HAP-1 (cell line): ENCODE data around the gene DBET.
"Not testable (repeated sequence)": the region's sequence is repeated elsewhere in the genome, so short reads cannot be mapped to it uniquely, and the experiment has no call there.

ENCODE experiments used
- DNase-seq, 2 experiments: peaks; one replicate each; pipeline ENCODE4 v3.0.0-alpha.2; 2016 to 2020; ENCODE audit warnings: low spot score in 2 of 2
- H3K27me3 ChIP-seq: fragments of 250-450 bp; sonication (Bioruptor Pico); 2 replicates; pipeline ENCODE4 v1.5.1; 2020; ENCODE audit warnings: low read depth, mild to moderate bottlenecking, moderate library complexity
- H3K36me3 ChIP-seq: fragments of 250-450 bp; sonication (Bioruptor Pico); replicated peaks from 2 replicates; pipeline ENCODE4 v1.5.1; 2020; ENCODE audit warnings: mild to moderate bottlenecking
- H3K4me1 ChIP-seq: fragments of 250-450 bp; sonication (Bioruptor Pico); 2 replicates; pipeline ENCODE4 v1.5.1; 2020; ENCODE audit warnings: mild to moderate bottlenecking
- H3K4me3 ChIP-seq: fragments of 250-450 bp; sonication (Bioruptor Pico); 2 replicates; pipeline ENCODE4 v1.5.1; 2020; ENCODE audit warnings: mild to moderate bottlenecking, moderate library complexity
- H3K9me3 ChIP-seq: fragments of 250-450 bp; sonication (Bioruptor Pico); 2 replicates; pipeline ENCODE4 v1.5.1; 2020; ENCODE audit warnings: mild to moderate bottlenecking, moderate library complexity
- in situ Hi-C: fragments of 300-500 bp; cut with MboI; formaldehyde crosslinking; loops from 3 replicates; pipeline ENCODE4 v1.14.3; 2020; ENCODE audit warnings: low sequenced_read_pairs, inconsistent platforms, mixed read lengths

The DBET gene

GRCh38 chr4:190064342-190064741 is at the start of gene DBET:
DBET (plus strand) TSS chr4:190064502.
- H3K36me3 ChIP-seq, H3K4me1 ChIP-seq, H3K9me3 ChIP-seq, H3K4me3 ChIP-seq, in situ Hi-C loops, H3K27me3 ChIP-seq, DNase-seq: not testable (repeated sequence)

GRCh38 chr4:190014771-190015537 is 49.3 kb upstream of the DBET start:
- H3K36me3 ChIP-seq: no peaks in the 10 kb centered on the region
- no peak overlapping the region for H3K4me3 ChIP-seq
- no peaks in the 10 kb centered on the region for H3K9me3 ChIP-seq
- H3K4me1 ChIP-seq: no peaks in the 10 kb centered on the region
- in situ Hi-C loops: no loop called here
- no peak for DNase-seq
- no peaks in the 10 kb centered on the region for H3K27me3 ChIP-seq

GRCh38 chr4:190015538-190016368 is 48.5 kb upstream of the DBET start:
- Histone ChIP-seq H3K27me3 (no peaks in the 10 kb centered on the region), H3K4me3 (no peak overlapping the region)

GRCh38 chr4:190016369-190017289 is 47.7 kb upstream of the DBET start:
- Histone ChIP-seq H3K9me3 (no peaks in the 10 kb centered on the region), H3K27me3 (no peaks in the 10 kb centered on the region), H3K4me1 (no peaks in the 10 kb centered on the region), H3K4me3 (no peak overlapping the region), H3K36me3 (no peaks in the 10 kb centered on the region)
- in situ Hi-C loops: no loop called here
- DNase-seq: no peak

More at GRCh38 chr4:190015538-190016368, 48.5 kb upstream of the DBET start:
- no peaks in the 10 kb centered on the region for H3K9me3 ChIP-seq
- no peak for DNase-seq
- no peaks in the 10 kb centered on the region for H3K4me1 ChIP-seq
- no peaks in the 10 kb centered on the region for H3K36me3 ChIP-seq
- in situ Hi-C loops: no loop called here

- Histone ChIP-seq H3K4me1 (no peaks in the 10 kb centered on the region), H3K36me3 (no peaks in the 10 kb centered on the region), H3K9me3 (no peaks in the 10 kb centered on the region), H3K27me3 (no peaks in the 10 kb centered on the region), H3K4me3 (no peak overlapping the region)
- DNase-seq: no peak
- in situ Hi-C loops: no loop called here
These were observed 46.7 kb upstream of the DBET start for GRCh38 chr4:190017357-190018200.

GRCh38 chr4:190018201-190018920 is 45.9 kb upstream of the DBET start:
- no peak for DNase-seq
- H3K4me1 ChIP-seq: no peaks in the 10 kb centered on the region
- no peak overlapping the region for H3K4me3 ChIP-seq
- H3K36me3 ChIP-seq: no peaks in the 10 kb centered on the region
- H3K9me3 ChIP-seq: no peaks in the 10 kb centered on the region
- in situ Hi-C loops: no loop called here
- no peaks in the 10 kb centered on the region for H3K27me3 ChIP-seq

GRCh38 chr4:190019023-190019858 is 45.1 kb upstream of the DBET start:
- H3K27me3 ChIP-seq: no peaks in the 10 kb centered on the region
- in situ Hi-C loops: no loop called here
- H3K4me3 ChIP-seq: no peak overlapping the region

GRCh38 chr4:190019859-190020463 is 44.3 kb upstream of the DBET start:
- H3K27me3 ChIP-seq, H3K4me3 ChIP-seq, DNase-seq, in situ Hi-C loops, H3K9me3 ChIP-seq, H3K4me1 ChIP-seq, H3K36me3 ChIP-seq: not testable (repeated sequence)

More at GRCh38 chr4:190019023-190019858, 45.1 kb upstream of the DBET start:
- Histone ChIP-seq H3K36me3 (no peaks in the 10 kb centered on the region), H3K4me1 (no peaks in the 10 kb centered on the region), H3K9me3 (no peaks in the 10 kb centered on the region)
- DNase-seq: no peak

- in situ Hi-C loops: no loop called here
- Histone ChIP-seq H3K4me1 (no peaks in the 10 kb centered on the region), H3K9me3 (no peaks in the 10 kb centered on the region), H3K4me3 (peak overlapping the region; percentile 16), H3K36me3 (no peaks in the 10 kb centered on the region), H3K27me3 (no peaks in the 10 kb centered on the region)
- peak; percentile 17 to 73 for DNase-seq
These were observed 43.2 kb upstream of the DBET start for GRCh38 chr4:190020790-190021717.

- H3K4me3 ChIP-seq, H3K4me1 ChIP-seq, H3K27me3 ChIP-seq, in situ Hi-C loops, DNase-seq, H3K9me3 ChIP-seq, H3K36me3 ChIP-seq: not testable (repeated sequence)
These were observed 42.3 kb upstream of the DBET start for GRCh38 chr4:190021973-190022372.
